ENCODE results near the gene CLIC5. TPM values are rescaled to one million over a fixed set of nuclear protein-coding genes. Genes with fewer than 3 reads are reported as not detected.

The CLIC5 gene
- total RNA-seq, 1 donor from 2014 or later, result 10.9 TPM

DNA sequence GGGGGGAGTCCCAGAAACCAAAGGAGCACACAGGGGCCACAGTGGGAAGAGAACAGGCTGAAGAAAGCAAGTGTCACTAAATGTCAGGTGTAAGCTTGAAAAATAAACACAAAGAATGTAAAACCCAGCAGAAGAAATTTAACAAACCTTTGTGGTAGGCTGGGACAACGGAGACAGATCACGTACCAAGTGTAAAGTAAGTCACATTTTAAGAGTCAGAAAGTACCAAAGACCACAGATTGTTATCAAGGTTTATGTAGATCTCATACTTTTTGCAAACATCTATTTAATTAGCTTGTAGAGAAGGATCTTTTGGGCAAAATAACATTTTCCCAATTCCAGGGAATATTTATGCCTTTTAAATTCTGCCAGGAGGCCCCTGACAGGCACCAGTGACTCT is 1.6 kb downstream of the CLIC5 start:
- TF ChIP-seq, protein P1, sequence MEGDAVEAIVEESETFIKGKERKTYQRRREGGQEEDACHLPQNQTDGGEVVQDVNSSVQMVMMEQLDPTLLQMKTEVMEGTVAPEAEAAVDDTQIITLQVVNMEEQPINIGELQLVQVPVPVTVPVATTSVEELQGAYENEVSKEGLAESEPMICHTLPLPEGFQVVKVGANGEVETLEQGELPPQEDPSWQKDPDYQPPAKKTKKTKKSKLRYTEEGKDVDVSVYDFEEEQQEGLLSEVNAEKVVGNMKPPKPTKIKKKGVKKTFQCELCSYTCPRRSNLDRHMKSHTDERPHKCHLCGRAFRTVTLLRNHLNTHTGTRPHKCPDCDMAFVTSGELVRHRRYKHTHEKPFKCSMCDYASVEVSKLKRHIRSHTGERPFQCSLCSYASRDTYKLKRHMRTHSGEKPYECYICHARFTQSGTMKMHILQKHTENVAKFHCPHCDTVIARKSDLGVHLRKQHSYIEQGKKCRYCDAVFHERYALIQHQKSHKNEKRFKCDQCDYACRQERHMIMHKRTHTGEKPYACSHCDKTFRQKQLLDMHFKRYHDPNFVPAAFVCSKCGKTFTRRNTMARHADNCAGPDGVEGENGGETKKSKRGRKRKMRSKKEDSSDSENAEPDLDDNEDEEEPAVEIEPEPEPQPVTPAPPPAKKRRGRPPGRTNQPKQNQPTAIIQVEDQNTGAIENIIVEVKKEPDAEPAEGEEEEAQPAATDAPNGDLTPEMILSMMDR (IDR thresholded peaks at IDR 0.05; ENCODE audit: unreplicated experiment), result no peak
- Mint-ChIP-seq H3K36me3 (ENCODE audit: low read depth, unreplicated experiment) (peaks cover 7% of the 10 kb centered on the region), H3K27me3 (ENCODE audit: unreplicated experiment) (peaks cover 5% of the 10 kb centered on the region), H3K9me3 (ENCODE audit: unreplicated experiment) (peaks cover 6% of the 10 kb centered on the region), H3K4me3 (ENCODE audit: unreplicated experiment) (peak overlapping the region; percentile 78), H3K27ac (ENCODE audit: unreplicated experiment) (no peak overlapping the region), H3K4me1 (ENCODE audit: unreplicated experiment) (peaks cover 41% of the 10 kb centered on the region)
- DNase-seq (ENCODE audit: low spot score), result no peak

- Mint-ChIP-seq H3K27me3 (ENCODE audit: unreplicated experiment) (peaks cover 5% of the 10 kb centered on the region), H3K27ac (ENCODE audit: unreplicated experiment) (no peak overlapping the region), H3K36me3 (ENCODE audit: low read depth, unreplicated experiment) (peaks cover 7% of the 10 kb centered on the region), H3K4me1 (ENCODE audit: unreplicated experiment) (peaks cover 41% of the 10 kb centered on the region), H3K9me3 (ENCODE audit: unreplicated experiment) (peaks cover 6% of the 10 kb centered on the region), H3K4me3 (ENCODE audit: unreplicated experiment) (peak overlapping the region; percentile 78)
- DNase-seq (ENCODE audit: low spot score), result no peak
- TF ChIP-seq, protein P1 (IDR thresholded peaks at IDR 0.05; ENCODE audit: unreplicated experiment), result no peak
These were observed 2.0 kb downstream of the CLIC5 start for GRCh38 chr6:46013639-46014038.

GRCh38 chr6:46012834-46013233 is 2.8 kb downstream of the CLIC5 start:
- Mint-ChIP-seq H3K27ac (ENCODE audit: unreplicated experiment) (no peak overlapping the region), H3K4me1 (ENCODE audit: unreplicated experiment) (peaks cover 41% of the 10 kb centered on the region), H3K27me3 (ENCODE audit: unreplicated experiment) (peaks cover 5% of the 10 kb centered on the region), H3K36me3 (ENCODE audit: low read depth, unreplicated experiment) (peaks cover 7% of the 10 kb centered on the region), H3K4me3 (ENCODE audit: unreplicated experiment) (no peak overlapping the region), H3K9me3 (ENCODE audit: unreplicated experiment) (peaks cover 6% of the 10 kb centered on the region)
- DNase-seq (ENCODE audit: low spot score), result no peak
- TF ChIP-seq, protein P1 (IDR thresholded peaks at IDR 0.05; ENCODE audit: unreplicated experiment), result no peak

DNA sequence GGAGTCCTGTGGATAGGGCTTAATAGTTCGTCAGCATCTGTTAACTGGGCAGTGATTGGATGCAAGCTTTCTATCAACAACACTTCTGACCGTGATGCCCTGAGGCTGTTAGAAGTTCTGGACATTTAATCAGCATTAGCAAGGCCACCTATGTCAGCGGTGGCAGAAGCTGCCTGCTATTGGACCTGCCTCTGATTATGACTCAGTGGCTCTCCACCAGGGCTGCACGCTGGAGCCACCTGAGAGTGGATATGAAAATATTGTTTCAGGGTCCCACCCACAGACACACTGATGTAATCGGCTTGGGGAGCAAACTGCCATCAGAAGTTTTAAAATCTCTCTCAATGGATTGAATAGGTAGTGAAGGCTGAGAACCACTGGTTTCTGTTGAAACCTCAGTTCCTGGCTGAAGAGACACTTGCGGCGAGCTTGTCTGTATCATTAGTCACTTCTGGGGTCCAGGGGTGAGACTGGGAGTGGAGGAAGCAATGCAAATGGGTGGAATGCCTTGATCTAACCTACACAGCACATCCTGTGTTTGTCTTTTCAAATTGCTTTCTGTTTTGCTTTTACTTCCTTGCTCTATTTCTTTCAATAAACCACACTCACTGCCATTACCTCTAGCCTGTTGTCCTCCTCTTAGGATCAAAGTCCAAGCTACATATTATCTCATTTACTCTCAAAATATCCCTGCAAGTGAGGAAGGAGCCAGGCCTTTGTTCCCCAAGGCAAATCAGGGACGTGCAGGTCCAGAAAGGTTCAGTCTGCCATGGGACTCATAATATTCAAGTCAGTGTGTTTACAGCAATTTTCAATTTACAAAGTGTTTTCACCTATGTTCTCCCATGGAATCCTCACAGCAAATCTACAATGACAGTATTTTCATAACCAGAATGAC is 4.2 kb downstream of the CLIC5 start:
- Mint-ChIP-seq H3K36me3 (ENCODE audit: low read depth, unreplicated experiment) (peaks cover 2% of the 10 kb centered on the region), H3K9me3 (ENCODE audit: unreplicated experiment) (peaks cover 1% of the 10 kb centered on the region), H3K4me3 (ENCODE audit: unreplicated experiment) (no peak overlapping the region), H3K27ac (ENCODE audit: unreplicated experiment) (peak overlapping the region; percentile 80), H3K4me1 (ENCODE audit: unreplicated experiment) (peaks cover 40% of the 10 kb centered on the region), H3K27me3 (ENCODE audit: unreplicated experiment) (peaks cover 6% of the 10 kb centered on the region)
- DNase-seq (ENCODE audit: low spot score), result peak; percentile 9
- TF ChIP-seq, protein P1 (IDR thresholded peaks at IDR 0.05; ENCODE audit: unreplicated experiment), result no peak

DNA sequence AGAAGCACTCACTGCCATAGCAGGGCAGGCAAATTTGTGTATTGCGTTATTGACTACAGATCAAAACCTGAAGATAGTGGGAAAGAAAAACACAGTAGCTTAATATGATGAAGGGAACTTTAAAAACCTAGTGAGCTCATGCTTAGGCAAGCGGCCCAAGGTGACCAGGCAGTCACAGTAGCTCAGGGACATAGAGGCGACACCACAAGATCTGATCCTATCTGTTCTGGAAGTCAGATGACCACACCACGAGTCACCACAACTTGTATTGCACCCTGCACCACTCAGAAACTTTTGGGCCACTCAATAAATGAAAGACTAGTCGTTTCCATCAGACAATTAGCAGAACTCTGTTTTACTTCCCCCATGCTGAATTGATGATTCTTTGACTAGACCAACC is 4.9 kb downstream of the CLIC5 start:
- DNase-seq (ENCODE audit: low spot score), result no peak
- H3K9me3 Mint-ChIP-seq (ENCODE audit: unreplicated experiment), result no peaks in the 10 kb centered on the region
- peaks cover 38% of the 10 kb centered on the region for H3K4me1 Mint-ChIP-seq (ENCODE audit: unreplicated experiment)
- TF ChIP-seq, protein P1 (IDR thresholded peaks at IDR 0.05; ENCODE audit: unreplicated experiment), result no peak
- H3K27me3 Mint-ChIP-seq (ENCODE audit: unreplicated experiment), result peaks cover 4% of the 10 kb centered on the region
- H3K4me3 Mint-ChIP-seq (ENCODE audit: unreplicated experiment), result no peak overlapping the region
- H3K36me3 Mint-ChIP-seq (ENCODE audit: low read depth, unreplicated experiment), result no peaks in the 10 kb centered on the region
- no peak overlapping the region for H3K27ac Mint-ChIP-seq (ENCODE audit: unreplicated experiment)

Measured in endothelial cell (in vitro differentiated cells).